ENCODE results near the gene CCNT1.

CCNT1 gene

GRCh38 chr12:48693572-48693971 is 22.9 kb downstream of the CCNT1 start:
- H3K27ac ChIP-seq (ENCODE audit: low read depth, low read length), result no peak overlapping the region
- H3K9ac ChIP-seq (ENCODE audit: low read depth in 1 of 2, low read length in 2 of 2), result no peak overlapping the region
- peaks cover 41 to 70% of the 10 kb centered on the region in 2 donors for H3K36me3 ChIP-seq (ENCODE audit: control insufficient read depth in 1 of 2, insufficient read depth in 2 of 2, low read length in 2 of 2)
- H3K9me3 ChIP-seq (ENCODE audit: control insufficient read depth in 1 of 2, low read length in 2 of 2), result no peaks in the 10 kb centered on the region
- no peaks in the 10 kb centered on the region for H3K4me1 ChIP-seq (ENCODE audit: control insufficient read depth in 1 of 2, insufficient read depth in 2 of 2, low read length in 2 of 2)
- no peaks in the 10 kb centered on the region for H3K27me3 ChIP-seq (ENCODE audit: control insufficient read depth in 1 of 2, insufficient read depth in 2 of 2, low read length in 2 of 2)
- H3K4me3 ChIP-seq (ENCODE audit: low read depth in 1 of 2, low read length in 2 of 2), result no peak overlapping the region

- Histone ChIP-seq H3K4me3 (ENCODE audit: low read depth in 1 of 2, low read length in 2 of 2) (no peak overlapping the region), H3K4me1 (ENCODE audit: control insufficient read depth in 1 of 2, insufficient read depth in 2 of 2, low read length in 2 of 2) (no peaks in the 10 kb centered on the region), H3K27ac (ENCODE audit: low read depth, low read length) (no peak overlapping the region), H3K9ac (ENCODE audit: low read depth in 1 of 2, low read length in 2 of 2) (no peak overlapping the region), H3K27me3 (ENCODE audit: control insufficient read depth in 1 of 2, insufficient read depth in 2 of 2, low read length in 2 of 2) (no peaks in the 10 kb centered on the region), H3K9me3 (ENCODE audit: control insufficient read depth in 1 of 2, low read length in 2 of 2) (no peaks in the 10 kb centered on the region), H3K36me3 (ENCODE audit: control insufficient read depth in 1 of 2, insufficient read depth in 2 of 2, low read length in 2 of 2) (peaks cover 42 to 73% of the 10 kb centered on the region in 2 donors)
These were observed 24.6 kb downstream of the CCNT1 start for GRCh38 chr12:48691826-48692487.

GRCh38 chr12:48690990-48691389 is 25.5 kb downstream of the CCNT1 start:
- H3K27ac ChIP-seq (ENCODE audit: low read depth, low read length), result no peak overlapping the region
- peaks cover 42 to 68% of the 10 kb centered on the region in 2 donors for H3K36me3 ChIP-seq (ENCODE audit: control insufficient read depth in 1 of 2, insufficient read depth in 2 of 2, low read length in 2 of 2)
- H3K4me1 ChIP-seq (ENCODE audit: control insufficient read depth in 1 of 2, insufficient read depth in 2 of 2, low read length in 2 of 2), result no peaks in the 10 kb centered on the region
- no peak overlapping the region for H3K4me3 ChIP-seq (ENCODE audit: low read depth in 1 of 2, low read length in 2 of 2)
- H3K9ac ChIP-seq (ENCODE audit: low read depth in 1 of 2, low read length in 2 of 2), result no peak overlapping the region
- no peaks in the 10 kb centered on the region for H3K9me3 ChIP-seq (ENCODE audit: control insufficient read depth in 1 of 2, low read length in 2 of 2)
- H3K27me3 ChIP-seq (ENCODE audit: control insufficient read depth in 1 of 2, insufficient read depth in 2 of 2, low read length in 2 of 2), result no peaks in the 10 kb centered on the region

GRCh38 chr12:48690436-48690835 is 26.1 kb downstream of the CCNT1 start:
- no peak overlapping the region for H3K9ac ChIP-seq (ENCODE audit: low read depth in 1 of 2, low read length in 2 of 2)
- no peak overlapping the region for H3K4me3 ChIP-seq (ENCODE audit: low read depth in 1 of 2, low read length in 2 of 2)
- H3K36me3 ChIP-seq (ENCODE audit: control insufficient read depth in 1 of 2, insufficient read depth in 2 of 2, low read length in 2 of 2), result peaks cover 37 to 62% of the 10 kb centered on the region in 2 donors
- no peaks in the 10 kb centered on the region for H3K9me3 ChIP-seq (ENCODE audit: control insufficient read depth in 1 of 2, low read length in 2 of 2)
- H3K27ac ChIP-seq (ENCODE audit: low read depth, low read length), result no peak overlapping the region
- no peaks in the 10 kb centered on the region for H3K4me1 ChIP-seq (ENCODE audit: control insufficient read depth in 1 of 2, insufficient read depth in 2 of 2, low read length in 2 of 2)
- no peaks in the 10 kb centered on the region for H3K27me3 ChIP-seq (ENCODE audit: control insufficient read depth in 1 of 2, insufficient read depth in 2 of 2, low read length in 2 of 2)

DNA sequence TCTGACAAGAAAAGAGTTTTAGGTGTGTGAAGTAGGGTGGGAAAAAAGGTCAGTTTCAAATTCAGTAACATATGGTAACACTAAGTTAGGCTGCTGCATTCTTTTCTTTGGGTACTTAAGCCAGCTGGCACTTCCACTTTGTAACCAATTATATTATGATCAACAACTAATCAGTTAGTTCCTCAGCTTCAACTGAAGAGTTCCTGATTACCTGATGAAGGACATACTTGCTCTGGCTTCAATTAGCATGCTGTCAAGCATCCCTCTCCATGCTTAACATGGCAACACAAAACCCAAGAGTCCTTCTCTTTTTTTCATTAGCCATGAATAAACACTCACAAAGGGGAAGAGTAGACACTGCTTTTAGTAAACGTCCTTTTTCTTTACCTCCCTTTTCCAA is 27.7 kb downstream of the CCNT1 start:
- Histone ChIP-seq H3K4me1 (ENCODE audit: control insufficient read depth in 1 of 2, insufficient read depth in 2 of 2, low read length in 2 of 2) (no peaks in the 10 kb centered on the region), H3K27ac (ENCODE audit: low read depth, low read length) (no peak overlapping the region), H3K4me3 (ENCODE audit: low read depth in 1 of 2, low read length in 2 of 2) (no peak overlapping the region), H3K27me3 (ENCODE audit: control insufficient read depth in 1 of 2, insufficient read depth in 2 of 2, low read length in 2 of 2) (no peaks in the 10 kb centered on the region), H3K9me3 (ENCODE audit: control insufficient read depth in 1 of 2, low read length in 2 of 2) (no peaks in the 10 kb centered on the region), H3K36me3 (ENCODE audit: control insufficient read depth in 1 of 2, insufficient read depth in 2 of 2, low read length in 2 of 2) (peaks cover 27 to 50% of the 10 kb centered on the region in 2 donors), H3K9ac (ENCODE audit: low read depth in 1 of 2, low read length in 2 of 2) (no peak overlapping the region)

GRCh38 chr12:48687592-48687991 is 28.9 kb downstream of the CCNT1 start:
- H3K27ac ChIP-seq (ENCODE audit: low read depth, low read length), result no peak overlapping the region
- no peak overlapping the region for H3K4me3 ChIP-seq (ENCODE audit: low read depth in 1 of 2, low read length in 2 of 2)
- no peaks in the 10 kb centered on the region for H3K27me3 ChIP-seq (ENCODE audit: control insufficient read depth in 1 of 2, insufficient read depth in 2 of 2, low read length in 2 of 2)
- no peaks in the 10 kb centered on the region for H3K4me1 ChIP-seq (ENCODE audit: control insufficient read depth in 1 of 2, insufficient read depth in 2 of 2, low read length in 2 of 2)
- no peak overlapping the region for H3K9ac ChIP-seq (ENCODE audit: low read depth in 1 of 2, low read length in 2 of 2)
- H3K36me3 ChIP-seq (ENCODE audit: control insufficient read depth in 1 of 2, insufficient read depth in 2 of 2, low read length in 2 of 2), result peaks cover 16 to 38% of the 10 kb centered on the region in 2 donors
- H3K9me3 ChIP-seq (ENCODE audit: control insufficient read depth in 1 of 2, low read length in 2 of 2), result no peaks in the 10 kb centered on the region

DNA sequence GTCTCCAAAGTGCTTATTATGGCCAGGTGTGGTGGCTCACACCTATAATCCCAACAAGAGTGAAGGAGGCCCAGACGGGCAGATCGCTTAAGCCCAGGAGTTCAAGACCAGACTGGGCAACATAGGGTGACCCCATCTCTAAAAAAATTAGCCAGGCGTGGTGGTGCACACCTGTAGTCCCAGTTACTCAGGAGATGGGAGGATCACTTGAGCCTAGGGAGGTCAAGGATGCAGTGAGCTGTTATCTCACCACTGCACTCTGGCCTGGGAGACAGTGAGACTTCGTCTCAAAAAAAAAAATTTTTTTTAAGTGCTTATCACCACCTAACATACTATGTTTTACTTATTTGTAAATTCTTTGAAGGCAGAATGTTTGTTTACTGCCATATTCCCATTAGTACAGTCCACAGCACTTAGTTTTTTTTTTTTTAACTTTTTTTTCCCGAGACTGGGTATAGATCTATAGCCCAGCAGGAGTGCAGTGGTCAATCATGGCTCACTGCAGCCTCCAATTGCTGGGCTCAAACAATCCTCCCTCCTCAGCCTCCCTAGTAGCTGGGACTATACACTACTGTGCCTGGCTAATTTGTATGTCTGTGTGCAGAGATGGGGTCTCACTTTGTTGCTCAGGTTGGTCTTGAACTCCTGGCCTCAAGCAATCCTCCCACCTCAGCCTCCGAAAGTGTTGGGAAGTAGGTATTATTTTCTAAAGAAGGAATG is 29.7 kb downstream of the CCNT1 start:
- H3K27me3 ChIP-seq (ENCODE audit: control insufficient read depth in 1 of 2, insufficient read depth in 2 of 2, low read length in 2 of 2), result no peaks in the 10 kb centered on the region
- H3K4me1 ChIP-seq (ENCODE audit: control insufficient read depth in 1 of 2, insufficient read depth in 2 of 2, low read length in 2 of 2), result no peaks in the 10 kb centered on the region
- H3K9me3 ChIP-seq (ENCODE audit: control insufficient read depth in 1 of 2, low read length in 2 of 2), result no peaks in the 10 kb centered on the region
- peaks cover 12 to 32% of the 10 kb centered on the region in 2 donors for H3K36me3 ChIP-seq (ENCODE audit: control insufficient read depth in 1 of 2, insufficient read depth in 2 of 2, low read length in 2 of 2)
- no peak overlapping the region for H3K27ac ChIP-seq (ENCODE audit: low read depth, low read length)
- no peak overlapping the region for H3K9ac ChIP-seq (ENCODE audit: low read depth in 1 of 2, low read length in 2 of 2)
- no peak overlapping the region for H3K4me3 ChIP-seq (ENCODE audit: low read depth in 1 of 2, low read length in 2 of 2)

DNA sequence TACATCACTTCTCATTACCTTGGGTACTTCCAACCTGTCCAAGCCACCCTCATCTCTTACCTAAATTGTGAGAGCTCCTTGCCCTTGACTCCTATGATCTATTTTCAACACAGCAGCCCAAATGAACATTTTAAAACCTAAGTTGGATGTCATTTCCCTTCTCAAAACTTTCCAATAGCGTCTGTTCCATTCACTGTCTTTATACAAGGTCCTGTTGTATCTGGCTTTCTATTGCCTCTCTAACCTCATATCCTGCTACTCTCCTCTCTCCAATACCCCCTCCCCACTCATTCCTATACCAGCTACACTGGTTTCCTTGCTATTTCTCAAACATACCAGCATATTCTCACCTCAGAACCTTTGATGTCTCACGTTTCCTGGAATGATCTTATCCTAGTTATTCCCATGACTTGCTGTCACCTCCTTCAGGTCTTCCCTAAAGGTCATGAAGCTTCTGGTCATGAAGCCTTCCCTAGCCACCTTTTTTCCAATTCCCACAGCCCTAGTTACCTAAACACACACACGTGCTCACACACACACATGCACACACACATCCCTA is 30.4 kb downstream of the CCNT1 start:
- Histone ChIP-seq H3K4me1 (ENCODE audit: control insufficient read depth in 1 of 2, insufficient read depth in 2 of 2, low read length in 2 of 2) (peaks cover 0 to 4% of the 10 kb centered on the region in 2 donors), H3K9ac (ENCODE audit: low read depth in 1 of 2, low read length in 2 of 2) (no peak overlapping the region), H3K27me3 (ENCODE audit: control insufficient read depth in 1 of 2, insufficient read depth in 2 of 2, low read length in 2 of 2) (no peaks in the 10 kb centered on the region), H3K27ac (ENCODE audit: low read depth, low read length) (no peak overlapping the region), H3K36me3 (ENCODE audit: control insufficient read depth in 1 of 2, insufficient read depth in 2 of 2, low read length in 2 of 2) (peaks cover 11 to 26% of the 10 kb centered on the region in 2 donors), H3K9me3 (ENCODE audit: control insufficient read depth in 1 of 2, low read length in 2 of 2) (no peaks in the 10 kb centered on the region), H3K4me3 (ENCODE audit: low read depth in 1 of 2, low read length in 2 of 2) (no peak overlapping the region)

DNA sequence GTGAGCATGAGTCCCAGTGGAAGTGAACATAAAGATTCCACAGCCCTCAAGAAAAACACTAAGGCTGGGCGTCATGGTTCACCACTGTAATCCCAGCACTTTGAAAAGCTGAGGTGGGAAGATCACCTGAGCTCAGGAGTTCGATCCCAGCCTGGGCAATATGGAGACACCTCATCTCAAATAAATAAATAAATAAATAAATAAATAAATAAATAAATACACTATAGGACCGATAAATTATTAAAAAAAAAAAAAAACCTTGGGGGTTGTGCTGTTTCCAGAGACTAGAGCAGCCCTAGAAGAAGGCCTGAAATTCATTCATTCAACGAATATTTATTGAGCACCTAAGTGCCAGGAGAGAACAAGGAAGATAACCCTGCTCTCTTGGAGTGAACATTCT is 33.0 kb downstream of the CCNT1 start:
- Histone ChIP-seq H3K27ac (ENCODE audit: low read depth, low read length) (no peak overlapping the region), H3K4me3 (ENCODE audit: low read depth in 1 of 2, low read length in 2 of 2) (no peak overlapping the region), H3K9me3 (ENCODE audit: control insufficient read depth in 1 of 2, low read length in 2 of 2) (no peaks in the 10 kb centered on the region), H3K27me3 (ENCODE audit: control insufficient read depth in 1 of 2, insufficient read depth in 2 of 2, low read length in 2 of 2) (no peaks in the 10 kb centered on the region), H3K4me1 (ENCODE audit: control insufficient read depth in 1 of 2, insufficient read depth in 2 of 2, low read length in 2 of 2) (peaks cover 21 to 29% of the 10 kb centered on the region in 2 donors), H3K36me3 (ENCODE audit: control insufficient read depth in 1 of 2, insufficient read depth in 2 of 2, low read length in 2 of 2) (peaks cover 6 to 14% of the 10 kb centered on the region in 2 donors), H3K9ac (ENCODE audit: low read depth in 1 of 2, low read length in 2 of 2) (no peak overlapping the region)

DNA sequence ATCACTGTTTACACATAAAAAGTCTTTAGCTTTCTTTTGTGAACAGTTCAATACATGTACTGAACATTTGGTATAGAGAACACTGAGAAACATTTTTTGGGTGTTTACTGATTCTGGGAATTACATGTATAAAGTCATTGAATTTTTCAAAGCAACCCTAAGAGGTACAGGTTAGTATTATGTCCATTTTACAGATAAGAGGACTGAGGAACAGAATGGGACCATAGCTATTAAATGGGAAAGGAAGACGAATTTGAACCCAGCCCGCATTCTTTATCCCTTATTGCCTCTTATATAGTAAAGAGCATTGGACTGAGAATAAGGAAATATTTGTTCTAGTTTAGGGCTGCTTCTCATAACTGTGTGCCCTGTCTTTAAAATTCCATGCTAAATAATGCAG is 33.6 kb downstream of the CCNT1 start:
- Histone ChIP-seq H3K9me3 (ENCODE audit: control insufficient read depth in 1 of 2, low read length in 2 of 2) (no peaks in the 10 kb centered on the region), H3K27ac (ENCODE audit: low read depth, low read length) (no peak overlapping the region), H3K27me3 (ENCODE audit: control insufficient read depth in 1 of 2, insufficient read depth in 2 of 2, low read length in 2 of 2) (no peaks in the 10 kb centered on the region), H3K4me3 (ENCODE audit: low read depth in 1 of 2, low read length in 2 of 2) (peak overlapping the region; percentile 20 to 74), H3K4me1 (ENCODE audit: control insufficient read depth in 1 of 2, insufficient read depth in 2 of 2, low read length in 2 of 2) (peaks cover 23 to 32% of the 10 kb centered on the region in 2 donors), H3K9ac (ENCODE audit: low read depth in 1 of 2, low read length in 2 of 2) (no peak overlapping the region), H3K36me3 (ENCODE audit: control insufficient read depth in 1 of 2, insufficient read depth in 2 of 2, low read length in 2 of 2) (peaks cover 7 to 18% of the 10 kb centered on the region in 2 donors)

Measured in duodenal mucosa (tissue), 2 donors.